Measurements from ENCODE around the gene SLC35F3. TPM values are rescaled to one million over a fixed set of nuclear protein-coding genes. Genes with fewer than 3 reads are reported as not detected.

The SLC35F3 gene
- total RNA-seq (2022) (not detected in 2 replicates), Bru-seq, nascent RNA (percentile 0 among the genes with signal in this experiment), BruChase-seq, experiment 1, labeled RNA remaining after a 2-hour chase (percentile 4 among the genes with signal in this experiment), BruChase-seq, experiment 2, labeled RNA remaining after a 6-hour chase (percentile 1 among the genes with signal in this experiment)
- long read RNA-seq, result 0 reads

GRCh38 chr1:233904633-233905415, at the start of gene SLC35F3:
Gene SLC35F3, plus strand, starts transcription at chr1:233904676.
- intact Hi-C loops (cut with micrococcal nuclease; ENCODE audit: unreplicated experiment), result no loop called here
- DNase-seq, result no peak
- H3K4me3 ChIP-seq (ENCODE audit: low read depth, low read length), result no peak within 1 kb of the TSS
- no peak within 1 kb of the TSS for H3K4me3 Mint-ChIP-seq (ENCODE audit: unreplicated experiment)
- no TSS peak for BruUV-seq (replicated peaks)
- no peak within 1 kb of the TSS for H3K27ac Mint-ChIP-seq (ENCODE audit: unreplicated experiment)
- CTCF ChIA-PET, result no interaction called here
- peaks cover 2% of the 10 kb centered on the region; the same call in 1 of the 2 replicates for H3K9me3 ChIP-seq
- no peak for TF ChIP-seq CTCF (IDR thresholded peaks at IDR 0.05; ENCODE audit: insufficient read depth in 1 of 2, low read depth in 1 of 2, low read length in 1 of 2, severe bottlenecking in 1 of 2, unreplicated experiment in 1 of 2)
- H3K4me1 Mint-ChIP-seq (ENCODE audit: low read depth, unreplicated experiment), result no peaks in the 10 kb centered on the region
- peaks cover 10% of the 10 kb centered on the region for H3K9me3 Mint-ChIP-seq (ENCODE audit: unreplicated experiment)
- no peaks in the 10 kb centered on the region for H3K36me3 Mint-ChIP-seq (ENCODE audit: insufficient read depth, unreplicated experiment)
- H3K36me3 ChIP-seq (ENCODE audit: control insufficient read depth, insufficient read depth, low read length), result no peaks in the 10 kb centered on the region
- no peaks in the 10 kb centered on the region for H3K27me3 ChIP-seq (replicated peaks; ENCODE audit: control insufficient read depth, insufficient read depth, low read length)
- H3K27me3 Mint-ChIP-seq (ENCODE audit: insufficient read depth, unreplicated experiment), result peaks cover 3% of the 10 kb centered on the region
- POLR2A ChIA-PET, result no interaction called here
- H3K4me1 ChIP-seq, result no peaks in the 10 kb centered on the region

- no peak for TF ChIP-seq CTCF (IDR thresholded peaks at IDR 0.05; ENCODE audit: insufficient read depth in 1 of 2, low read depth in 1 of 2, low read length in 1 of 2, severe bottlenecking in 1 of 2, unreplicated experiment in 1 of 2)
These were observed 45.0 kb upstream of the SLC35F3 start for GRCh38 chr1:233859446-233859845.

GRCh38 chr1:233863901-233864545, 40.5 kb upstream of the SLC35F3 start:
- H3K4me1 Mint-ChIP-seq (ENCODE audit: low read depth, unreplicated experiment), result no peaks in the 10 kb centered on the region
- no peaks in the 10 kb centered on the region for H3K36me3 Mint-ChIP-seq (ENCODE audit: insufficient read depth, unreplicated experiment)
- no peak overlapping the region for H3K4me3 ChIP-seq (ENCODE audit: low read depth, low read length)
- no peak for DNase-seq
- no peak overlapping the region for H3K27ac Mint-ChIP-seq (ENCODE audit: unreplicated experiment)
- H3K36me3 ChIP-seq (ENCODE audit: control insufficient read depth, insufficient read depth, low read length), result no peaks in the 10 kb centered on the region
- peaks cover 11% of the 10 kb centered on the region for H3K27me3 Mint-ChIP-seq (ENCODE audit: insufficient read depth, unreplicated experiment)
- no peak for TF ChIP-seq CTCF (IDR thresholded peaks at IDR 0.05; ENCODE audit: insufficient read depth in 1 of 2, low read depth in 1 of 2, low read length in 1 of 2, severe bottlenecking in 1 of 2, unreplicated experiment in 1 of 2)
- intact Hi-C loops (cut with micrococcal nuclease; ENCODE audit: unreplicated experiment), result no loop called here
- CTCF ChIA-PET, result no interaction called here
- H3K4me3 Mint-ChIP-seq (ENCODE audit: unreplicated experiment), result no peak overlapping the region
- no peaks in the 10 kb centered on the region for H3K4me1 ChIP-seq
- POLR2A ChIA-PET, result no interaction called here
- H3K27me3 ChIP-seq (replicated peaks; ENCODE audit: control insufficient read depth, insufficient read depth, low read length), result no peaks in the 10 kb centered on the region
- BruUV-seq (replicated peaks), result no TSS peak
- no peaks in the 10 kb centered on the region for H3K9me3 ChIP-seq
- H3K9me3 Mint-ChIP-seq (ENCODE audit: unreplicated experiment), result no peaks in the 10 kb centered on the region

More at GRCh38 chr1:233859446-233859845, 45.0 kb upstream of the SLC35F3 start:
- no peaks in the 10 kb centered on the region for H3K9me3 Mint-ChIP-seq (ENCODE audit: unreplicated experiment)
- H3K27ac Mint-ChIP-seq (ENCODE audit: unreplicated experiment), result no peak overlapping the region
- H3K36me3 Mint-ChIP-seq (ENCODE audit: insufficient read depth, unreplicated experiment), result no peaks in the 10 kb centered on the region
- Histone ChIP-seq H3K4me1 (no peaks in the 10 kb centered on the region), H3K4me3 (ENCODE audit: low read depth, low read length) (no peak overlapping the region), H3K27me3 (replicated peaks; ENCODE audit: control insufficient read depth, insufficient read depth, low read length) (no peaks in the 10 kb centered on the region), H3K9me3 (no peaks in the 10 kb centered on the region), H3K36me3 (ENCODE audit: control insufficient read depth, insufficient read depth, low read length) (no peaks in the 10 kb centered on the region)
- intact Hi-C loops (cut with micrococcal nuclease; ENCODE audit: unreplicated experiment), result no loop called here
- no peak overlapping the region for H3K4me3 Mint-ChIP-seq (ENCODE audit: unreplicated experiment)
- CTCF ChIA-PET, result no interaction called here
- no TSS peak for BruUV-seq (replicated peaks)
- POLR2A ChIA-PET, result no interaction called here
- no peak for DNase-seq
- no peaks in the 10 kb centered on the region for H3K4me1 Mint-ChIP-seq (ENCODE audit: low read depth, unreplicated experiment)
- peaks cover 10% of the 10 kb centered on the region for H3K27me3 Mint-ChIP-seq (ENCODE audit: insufficient read depth, unreplicated experiment)
